H9 (cell line): ENCODE data around the gene SDK2. TPM values are rescaled to one million over a fixed set of nuclear protein-coding genes. Genes with fewer than 3 reads are reported as not detected.

Experiments used
- DNase-seq: peaks from one replicate; pipeline ENCODE4 v3.0.0-alpha.2; 2017
- H2AFZ ChIP-seq: one replicate; pipeline ENCODE4 v1.6.1; 2013; ENCODE audit warnings: mild to moderate bottlenecking, low read length, control low read depth, moderate library complexity
- H2AK5ac ChIP-seq: 2 replicates; pipeline ENCODE4 v1.6.1; 2013; ENCODE audit warnings: low read length, control low read depth, mixed read lengths; ENCODE audit not compliant: insufficient read length
- H2BK120ac ChIP-seq: one replicate; pipeline ENCODE4 v1.6.1; 2013; ENCODE audit warnings: low read depth, mild to moderate bottlenecking, low read length, control low read depth, inconsistent platforms; ENCODE audit not compliant: poor library complexity, severe bottlenecking
- H2BK12ac ChIP-seq: 2 replicates; pipeline ENCODE4 v1.6.1; 2013; ENCODE audit warnings: low read length, control low read depth, mixed read lengths, low read depth; ENCODE audit not compliant: insufficient read length
- H2BK15ac ChIP-seq: 2 replicates; pipeline ENCODE4 v1.6.1; 2013; ENCODE audit warnings: low read depth, low read length, control low read depth
- H2BK20ac ChIP-seq: one replicate; pipeline ENCODE4 v1.6.1; 2013; ENCODE audit warnings: low read depth, mild to moderate bottlenecking, low read length, control low read depth, inconsistent platforms; ENCODE audit not compliant: poor library complexity, severe bottlenecking
- H2BK5ac ChIP-seq: 2 replicates; pipeline ENCODE4 v1.6.1; 2013; ENCODE audit warnings: low read length, control low read depth, mixed read lengths; ENCODE audit not compliant: insufficient read length
- H3K14ac ChIP-seq: 2 replicates; pipeline ENCODE4 v1.6.1; 2013; ENCODE audit warnings: low read length, control low read depth; ENCODE audit not compliant: insufficient read depth
- H3K18ac ChIP-seq: 2 replicates; pipeline ENCODE4 v1.6.1; 2013; ENCODE audit warnings: low read depth, mild to moderate bottlenecking, mixed read lengths, low read length, control low read depth; ENCODE audit not compliant: insufficient read length
- H3K23ac ChIP-seq: 2 replicates; pipeline ENCODE4 v1.6.1; 2013; ENCODE audit warnings: low read length, control low read depth, mixed read lengths, low read depth; ENCODE audit not compliant: insufficient read length
- H3K23me2 ChIP-seq: 2 replicates; pipeline ENCODE4 v1.6.1; 2013; ENCODE audit warnings: low read depth, mild to moderate bottlenecking, mixed read lengths, low read length, control low read depth; ENCODE audit not compliant: insufficient read length, poor library complexity, severe bottlenecking
- H3K27ac ChIP-seq: 2 replicates; pipeline ENCODE4 v1.5.1; 2013; ENCODE audit warnings: low read length, control low read depth, mixed read lengths, low read depth; ENCODE audit not compliant: insufficient read length
- H3K27me3 ChIP-seq: 2 replicates; pipeline ENCODE4 v1.6.1; 2013; ENCODE audit warnings: low read length, control low read depth, inconsistent platforms; ENCODE audit not compliant: insufficient read depth
- H3K4ac ChIP-seq: 2 replicates; pipeline ENCODE4 v1.6.1; 2013; ENCODE audit warnings: low read depth, mild to moderate bottlenecking, control low read depth, inconsistent platforms, low read length, moderate library complexity
- H3K4me1 ChIP-seq: 2 replicates; pipeline ENCODE4 v1.6.1; 2013; ENCODE audit warnings: low read length, control low read depth, inconsistent platforms; ENCODE audit not compliant: insufficient read depth
- H3K4me2 ChIP-seq: 2 replicates; pipeline ENCODE4 v1.6.1; 2013; ENCODE audit warnings: low read length, control low read depth, mixed read lengths; ENCODE audit not compliant: insufficient read length, insufficient read depth
- H3K56ac ChIP-seq: 2 replicates; pipeline ENCODE4 v1.6.1; 2013; ENCODE audit warnings: low read depth, mild to moderate bottlenecking, mixed read lengths, low read length, control low read depth; ENCODE audit not compliant: insufficient read length
- H3K79me1 ChIP-seq: 2 replicates; pipeline ENCODE4 v1.6.1; 2013; ENCODE audit warnings: low read depth, mild to moderate bottlenecking, moderate library complexity, low read length, control low read depth, inconsistent platforms; ENCODE audit not compliant: insufficient read depth, poor library complexity, severe bottlenecking
- H3K79me2 ChIP-seq: 2 replicates; pipeline ENCODE4 v1.6.1; 2013; ENCODE audit warnings: low read length, control low read depth, inconsistent platforms; ENCODE audit not compliant: insufficient read depth
- H3K9ac ChIP-seq: 2 replicates; pipeline ENCODE4 v1.6.1; 2013; ENCODE audit warnings: low read length, control low read depth, mixed read lengths; ENCODE audit not compliant: insufficient read length; ENCODE audit errors: extremely low read depth
- H3K9me3 ChIP-seq: one replicate; pipeline ENCODE4 v1.6.1; 2013; ENCODE audit warnings: low read depth, low read length, inconsistent platforms; ENCODE audit not compliant: control insufficient read depth
- H3T11ph ChIP-seq: one replicate; pipeline ENCODE4 v1.6.1; 2013; ENCODE audit warnings: mild to moderate bottlenecking, low read length, control low read depth, inconsistent platforms
- H4K20me1 ChIP-seq: one replicate; pipeline ENCODE4 v1.6.1; 2013; ENCODE audit not compliant: control insufficient read depth, insufficient read length, insufficient read depth
- H4K5ac ChIP-seq: 2 replicates; pipeline ENCODE4 v1.6.1; 2013; ENCODE audit warnings: low read depth, mild to moderate bottlenecking, mixed read lengths, low read length, control low read depth; ENCODE audit not compliant: insufficient read length
- H4K8ac ChIP-seq: replicated peaks from 2 replicates; pipeline ENCODE4 v1.6.1; 2013; ENCODE audit warnings: low read length, control low read depth, mixed read lengths, low read depth; ENCODE audit not compliant: insufficient read length
- H4K91ac ChIP-seq: 2 replicates; pipeline ENCODE4 v1.6.1; 2013; ENCODE audit warnings: low read depth, mild to moderate bottlenecking, moderate library complexity, mixed read lengths, low read length, control low read depth; ENCODE audit not compliant: insufficient read length
- H3K27ac Mint-ChIP-seq, 3 experiments: 2 replicates in 2 of 3; 3 replicates in 1 of 3; pipeline ENCODE4 v1.8.0; 2020 to 2021; ENCODE audit warnings: mixed read lengths in 3 of 3, mild to moderate bottlenecking in 1 of 3, moderate library complexity in 1 of 3
- H3K27me3 Mint-ChIP-seq: 2 replicates; pipeline ENCODE4 v1.8.0; 2021; ENCODE audit warnings: low read depth, mild to moderate bottlenecking, moderate library complexity, mixed read lengths
- H3K36me3 Mint-ChIP-seq, 3 experiments: 2 replicates in 2 of 3; 3 replicates in 1 of 3; pipeline ENCODE4 v1.8.0; 2020 to 2021; ENCODE audit warnings: low read depth in 3 of 3, mixed read lengths in 3 of 3; ENCODE audit not compliant: insufficient read depth in 1 of 3
- H3K4me1 Mint-ChIP-seq, 2 experiments: 2 replicates each; pipeline ENCODE4 v1.8.0; 2020; ENCODE audit warnings: mixed read lengths in 2 of 2
- H3K4me3 Mint-ChIP-seq, 2 experiments: 2 replicates in 1 of 2; 3 replicates in 1 of 2; pipeline ENCODE4 v1.8.0; 2020 to 2021; ENCODE audit warnings: mild to moderate bottlenecking in 2 of 2, mixed read lengths in 2 of 2, moderate library complexity in 1 of 2
- H3K9me3 Mint-ChIP-seq, 2 experiments: 2 replicates in 1 of 2; 3 replicates in 1 of 2; pipeline ENCODE4 v1.8.0; 2020; ENCODE audit warnings: mild to moderate bottlenecking in 2 of 2, mixed read lengths in 2 of 2, moderate library complexity in 1 of 2
- CTCF ChIP-seq: fragments of 200-600 bp; sonication (generic); conservative IDR thresholded peaks from 3 replicates; pipeline ENCODE4 v1.8.0; 2021; ENCODE audit warnings: antibody characterized with exemption, mild to moderate bottlenecking
- WGBS: extraction: QIAGEN DNeasy Blood & Tissue Kit; methylation state at CpG from one replicate; pipeline ENCODE4 v1.1.7; 2013; ENCODE audit warnings: missing lambda C conversion rate, low lambda C conversion rate, mixed read lengths; ENCODE audit not compliant: insufficient read length; ENCODE audit errors: extremely low coverage; 5-methylcytosine and 5-hydroxymethylcytosine counted together
- total RNA-seq: library from RNA; stranded (reverse); gene quantifications from 2 replicates; pipeline ENCODE4 v1.2.1, GENCODE V29; 2021

The SDK2 gene
- total RNA-seq, 1 experiment from 2014 or later = 9.1 TPM

GRCh38 chr17:73401911-73402310 lies 242.3 kb downstream of the SDK2 start:
- H3K4me1 ChIP-seq = no peaks in the 10 kb centered on the region
- no peak overlapping the region for H2BK5ac ChIP-seq
- no CpG with 5 or more reads among the region's 18 CpGs for WGBS
- H4K5ac ChIP-seq = no peak overlapping the region
- H3K4me2 ChIP-seq = no peak overlapping the region
- TF ChIP-seq CTCF = no peak
- DNase-seq = peak; percentile 86
- Mint-ChIP-seq H3K36me3 (peaks cover 0 to 19% (median 2%) of the 10 kb centered on the region in 3 experiments; a peak in 4 of 7 replicates), H3K4me1 (no peaks in the 10 kb centered on the region), H3K27ac (no peak overlapping the region), H3K9me3 (no peaks in the 10 kb centered on the region), H3K27me3 (no peaks in the 10 kb centered on the region; the same call in none of the 2 replicates), H3K4me3 (no peak overlapping the region)
- H2BK20ac ChIP-seq = no peak overlapping the region
- no peaks in the 10 kb centered on the region for H3K27me3 ChIP-seq
- no peak overlapping the region for H3K14ac ChIP-seq
- H2AFZ ChIP-seq = no peak overlapping the region
- H3T11ph ChIP-seq = no peak overlapping the region
- no peaks in the 10 kb centered on the region for H3K79me2 ChIP-seq
- no peak overlapping the region for H2AK5ac ChIP-seq
- H2BK15ac ChIP-seq = no peak overlapping the region
- H2BK120ac ChIP-seq = no peak overlapping the region
- H4K20me1 ChIP-seq = no peaks in the 10 kb centered on the region
- H4K91ac ChIP-seq = no peak overlapping the region
- H3K27ac ChIP-seq = no peak overlapping the region
- H3K56ac ChIP-seq = no peak overlapping the region
- no peak overlapping the region for H4K8ac ChIP-seq
- no peak overlapping the region for H3K9ac ChIP-seq
- H2BK12ac ChIP-seq = no peak overlapping the region
- H3K9me3 ChIP-seq = no peaks in the 10 kb centered on the region
- no peak overlapping the region for H3K23ac ChIP-seq
- H3K79me1 ChIP-seq = no peaks in the 10 kb centered on the region
- no peak overlapping the region for H3K18ac ChIP-seq
- no peak overlapping the region for H3K4ac ChIP-seq
- no peaks in the 10 kb centered on the region for H3K23me2 ChIP-seq
